GM19238 (cell line): ENCODE results near the gene FBXW9.
"Not testable (repeated sequence)": the region's sequence is repeated elsewhere in the genome, so short reads cannot be mapped to it uniquely, and the experiment has no call there.

ENCODE experiments used
- DNase-seq: peaks from one replicate; pipeline ENCODE4 v3.0.0; 2011; ENCODE audit warnings: low spot score; ENCODE audit not compliant: insufficient read length

The FBXW9 gene

DNA sequence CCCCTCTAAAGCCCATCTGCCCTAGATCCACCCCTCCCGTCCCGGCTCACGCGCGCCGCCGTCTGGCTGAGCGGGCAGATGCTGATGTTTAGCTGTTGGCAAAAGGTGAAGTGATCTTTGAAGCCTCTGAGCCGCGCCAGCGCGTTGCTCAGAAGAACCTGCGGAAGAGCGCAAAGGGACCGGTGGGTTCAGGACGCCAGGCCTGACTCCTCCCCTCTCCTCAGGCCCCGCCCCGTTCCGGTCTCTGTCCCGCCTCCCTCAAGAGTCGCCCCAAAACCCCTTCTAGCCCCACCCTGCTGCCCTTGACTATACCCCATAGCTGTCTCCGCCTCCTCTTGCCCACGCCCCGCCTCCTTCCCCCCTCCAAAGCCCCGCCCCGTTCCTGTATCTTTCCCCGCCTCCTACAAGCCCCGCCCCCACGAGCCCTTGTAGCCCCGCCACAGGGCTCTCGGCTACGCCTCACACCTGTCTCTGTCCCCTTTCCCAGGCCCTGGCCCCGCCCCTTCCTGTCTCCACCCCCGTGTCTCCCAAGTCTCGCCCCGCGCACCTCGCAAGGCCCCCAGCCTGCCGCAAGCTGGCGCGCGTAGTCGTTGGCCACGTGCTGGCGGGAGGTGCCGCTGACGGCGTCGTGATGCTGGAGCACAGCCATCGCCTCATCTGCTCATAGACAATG lies 39.4 kb downstream of the FBXW9 start:
- DNase-seq = no peak

GRCh38 chr19:12655546-12655945 lies 40.9 kb downstream of the FBXW9 start:
- no peak for DNase-seq

DNA sequence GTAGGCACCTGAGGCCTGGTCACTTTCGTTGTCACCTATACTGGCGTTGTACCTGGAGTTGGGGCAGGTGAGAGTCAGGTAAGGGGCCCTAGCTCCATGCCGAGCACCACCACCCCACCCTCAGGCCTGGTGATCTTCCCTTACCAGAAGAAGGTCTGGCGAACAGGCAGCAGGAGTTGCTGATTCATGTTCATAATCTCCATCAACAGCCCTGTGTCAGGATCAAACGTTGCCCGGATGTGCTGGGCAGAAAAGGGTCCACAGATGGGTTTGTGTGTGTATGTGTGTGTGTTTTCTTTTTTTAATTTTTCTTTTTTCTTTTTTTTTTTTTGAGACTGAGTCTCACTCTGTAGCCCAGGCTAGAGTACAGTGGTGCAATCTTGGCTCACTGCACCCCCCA lies 44.2 kb downstream of the FBXW9 start:
- no peak for DNase-seq

GRCh38 chr19:12649941-12650340 lies 46.5 kb downstream of the FBXW9 start:
- no peak for DNase-seq

- no peak for DNase-seq
Observed at GRCh38 chr19:12648088-12648487, 48.3 kb downstream of the FBXW9 start.

DNA sequence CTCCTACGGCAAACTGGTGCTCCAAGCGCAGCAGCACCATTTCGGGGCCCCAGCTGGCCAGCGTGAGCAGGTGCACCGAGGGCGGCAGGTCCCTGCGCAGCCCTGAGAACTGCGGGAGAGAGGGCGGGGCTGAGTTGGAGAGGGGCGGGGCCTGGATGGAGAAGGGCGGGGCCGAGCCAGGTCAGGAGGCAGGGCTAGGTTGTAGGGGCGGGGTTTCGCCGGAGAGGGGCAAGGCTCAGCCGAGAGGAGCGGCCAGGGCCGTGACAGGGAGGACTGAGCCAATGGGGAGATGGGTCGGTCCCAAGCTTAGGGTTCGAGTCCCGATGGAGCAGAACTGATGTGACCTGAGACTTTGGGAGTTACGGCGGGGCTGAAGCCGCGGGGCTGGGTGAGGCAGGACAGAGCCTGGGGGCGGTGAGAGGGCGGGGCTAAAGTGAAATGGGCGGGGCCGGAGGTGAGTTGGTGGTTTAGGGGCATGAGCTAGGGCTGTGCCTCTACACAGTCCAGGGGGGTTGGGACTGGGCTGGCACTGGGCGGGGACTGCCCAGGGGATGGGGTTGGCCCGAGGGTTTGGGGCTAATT lies 48.9 kb downstream of the FBXW9 start:
- no peak for DNase-seq

DNA sequence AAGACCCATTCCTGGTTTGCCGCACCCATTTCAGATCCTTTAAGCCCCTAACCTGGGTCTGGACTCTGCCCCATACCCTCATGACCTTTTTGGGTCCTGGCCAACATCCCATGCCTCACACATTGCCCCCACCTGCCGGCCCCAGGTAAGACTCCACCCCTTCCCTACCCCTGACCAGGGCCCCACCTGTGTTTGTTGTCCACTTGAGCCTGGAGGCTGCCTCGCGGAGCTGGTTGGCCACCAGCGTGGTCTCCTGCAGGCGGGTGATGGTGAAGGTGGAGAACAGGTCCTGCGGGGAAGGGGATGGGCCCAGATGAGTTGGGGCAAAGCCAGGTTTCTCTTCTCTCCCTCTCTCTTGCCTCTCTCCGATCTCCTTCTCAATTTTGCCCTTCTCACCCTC lies 49.4 kb downstream of the FBXW9 start:
- DNase-seq = no peak

- no peak for DNase-seq
Observed at GRCh38 chr19:12646551-12646950, 49.9 kb downstream of the FBXW9 start.

DNA sequence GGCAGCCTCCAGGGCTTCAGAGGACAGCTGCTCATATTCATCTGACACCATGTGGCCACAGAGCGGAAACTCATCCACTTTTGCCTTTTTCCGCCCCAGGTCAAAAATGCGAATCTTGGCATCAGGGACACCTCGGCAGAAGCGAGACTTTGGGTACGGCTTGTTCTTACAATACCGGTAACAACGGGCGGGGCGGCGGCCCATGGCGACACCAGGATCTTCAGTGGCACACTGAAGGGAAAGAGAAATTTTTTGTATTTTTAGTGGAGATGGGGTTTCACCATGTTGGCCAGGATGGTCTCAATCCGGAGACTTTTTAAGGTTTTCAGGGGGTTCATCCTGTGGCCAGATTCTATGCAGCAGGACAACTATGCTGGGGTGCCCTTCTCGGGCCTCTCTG lies 52.7 kb downstream of the FBXW9 start:
- DNase-seq = not testable (repeated sequence)

DNA sequence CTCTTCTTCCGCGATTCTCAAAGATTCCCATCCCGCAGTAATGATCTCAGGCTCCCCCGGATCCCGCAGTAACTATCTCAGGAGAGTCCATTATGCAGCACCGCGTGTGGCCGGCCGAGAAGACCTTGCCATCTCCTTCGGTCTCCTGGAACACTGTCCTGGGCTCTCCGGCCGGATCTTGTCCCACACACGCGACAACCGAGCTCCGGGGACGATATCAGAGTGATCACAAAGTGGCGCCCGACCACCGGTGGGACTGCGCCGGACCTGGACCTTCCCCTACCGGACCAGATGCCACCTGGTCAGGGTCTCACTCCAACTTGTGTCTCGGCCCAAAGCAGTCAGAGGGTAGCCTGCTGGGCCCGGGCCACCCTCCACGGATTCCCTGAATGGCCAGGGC lies 53.9 kb downstream of the FBXW9 start:
- no peak for DNase-seq

DNA sequence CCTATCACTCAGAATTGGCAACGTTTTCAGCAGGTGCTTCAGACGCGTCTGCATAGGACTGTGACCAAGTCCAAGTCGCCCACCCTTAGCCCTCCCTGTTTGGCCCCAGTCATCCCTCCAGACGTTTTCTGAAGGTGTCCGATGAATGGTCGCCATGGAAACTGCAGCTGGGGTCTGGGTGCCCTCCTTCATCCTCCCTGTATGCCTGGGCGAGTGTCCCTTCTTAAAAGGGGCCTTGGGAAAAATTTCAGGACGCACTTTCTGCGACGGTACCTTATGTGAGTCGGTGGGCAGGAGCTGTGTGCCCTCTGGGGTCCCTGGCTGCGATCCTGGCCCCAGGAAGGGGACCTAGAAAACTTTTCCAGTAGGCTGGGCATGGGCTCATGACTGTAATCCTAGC lies 55.0 kb downstream of the FBXW9 start:
- no peak for DNase-seq

DNA sequence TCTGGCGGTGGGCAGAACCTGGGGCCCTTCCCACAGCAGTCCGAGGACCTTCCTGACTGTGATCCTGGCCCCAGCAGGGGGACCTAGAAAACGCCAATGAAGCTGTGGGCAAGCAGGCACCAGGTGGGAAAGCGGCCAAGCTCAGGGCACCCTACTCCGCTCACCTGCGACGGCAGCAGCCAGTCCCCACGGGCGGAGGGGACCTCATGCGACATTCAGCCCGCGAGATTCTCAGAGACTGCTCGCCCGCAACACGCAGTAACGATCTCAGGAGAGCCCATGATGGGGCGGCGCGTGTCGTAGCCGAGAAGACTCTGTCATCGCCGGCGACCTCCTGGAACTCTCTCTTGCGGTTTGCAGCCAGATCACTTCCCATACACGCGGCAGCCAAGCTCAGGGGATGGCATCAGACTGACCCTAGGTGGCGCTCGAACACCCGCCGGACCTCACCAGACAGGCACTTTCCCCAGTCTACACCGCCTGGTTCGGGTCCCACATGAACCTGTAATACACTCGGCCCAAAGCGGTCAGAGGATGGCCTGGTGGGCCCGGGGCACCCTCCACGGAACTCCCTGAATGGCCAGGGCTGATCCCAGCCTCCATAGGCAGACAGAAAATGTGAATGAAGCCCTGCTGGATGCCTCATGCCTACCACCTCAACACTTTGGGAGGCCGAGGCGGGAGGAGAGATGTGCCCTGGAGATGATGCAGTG lies 56.4 kb downstream of the FBXW9 start:
- peak; percentile 83 for DNase-seq
